GM23338 (cell line): Measurements from ENCODE around the gene ADI1. TPM values are rescaled to one million over a fixed set of nuclear protein-coding genes. Genes with fewer than 3 reads are reported as not detected.
A peak's percentile ranks its signal among the peaks of the same experiment; 100 is the strongest.

Experiments
- ATAC-seq: fragments of 200-7000 bp; cut with Tn5 transposase; 3 replicates; pipeline ENCODE4 v1.9.1; 2020
- DNase-seq: peaks from one replicate; pipeline ENCODE4 v3.0.0-alpha.2; 2015; ENCODE audit warnings: low spot score
- H2AFZ ChIP-seq: fragments of 200-600 bp; sonication (generic); 2 replicates; pipeline ENCODE4 v1.8.0; 2016; ENCODE audit warnings: antibody characterized with exemption, mild to moderate bottlenecking, moderate library complexity
- H3F3A ChIP-seq: fragments of 200-600 bp; sonication (generic); replicated peaks from 2 replicates; pipeline ENCODE4 v1.8.0; 2017; ENCODE audit warnings: antibody characterized with exemption, mixed run types, low read depth
- H3K27ac ChIP-seq: fragments of 200-600 bp; sonication (generic); 2 replicates; pipeline ENCODE4 v1.6.1; 2016; ENCODE audit warnings: low read depth
- H3K27me3 ChIP-seq: fragments of 200-600 bp; sonication (generic); 2 replicates; pipeline ENCODE4 v1.8.0; 2016; ENCODE audit warnings: mild to moderate bottlenecking, mixed run types, moderate library complexity; ENCODE audit not compliant: insufficient read depth
- H3K36me3 ChIP-seq: fragments of 200-600 bp; sonication (generic); 2 replicates; pipeline ENCODE4 v1.8.0; 2016; ENCODE audit warnings: mild to moderate bottlenecking; ENCODE audit not compliant: insufficient read depth
- H3K4me1 ChIP-seq: fragments of 200-600 bp; sonication (generic); 2 replicates; pipeline ENCODE4 v1.8.0; 2016; ENCODE audit warnings: mild to moderate bottlenecking, moderate library complexity; ENCODE audit not compliant: insufficient read depth
- H3K4me2 ChIP-seq: fragments of 200-600 bp; sonication (generic); 2 replicates; pipeline ENCODE4 v1.7.1; 2017; ENCODE audit warnings: mixed run types
- H3K4me3 ChIP-seq: fragments of 200-600 bp; sonication (generic); 2 replicates; pipeline ENCODE4 v1.6.1; 2016; ENCODE audit warnings: mixed run types
- H3K79me2 ChIP-seq: fragments of 200-600 bp; sonication (generic); replicated peaks from 2 replicates; pipeline ENCODE4 v1.8.0; 2017; ENCODE audit warnings: mild to moderate bottlenecking; ENCODE audit not compliant: insufficient read depth
- H3K9me2 ChIP-seq: fragments of 200-600 bp; sonication (generic); 2 replicates; pipeline ENCODE4 v1.8.0; 2017; ENCODE audit not compliant: insufficient read depth
- H4K20me1 ChIP-seq: fragments of 200-600 bp; sonication (generic); replicated peaks from 2 replicates; pipeline ENCODE4 v1.8.0; 2017; ENCODE audit warnings: mild to moderate bottlenecking; ENCODE audit not compliant: insufficient read depth
- H3K27ac Mint-ChIP-seq: 2 replicates; pipeline ENCODE4 v1.8.0; 2020; ENCODE audit warnings: inconsistent platforms, mild to moderate bottlenecking, moderate library complexity, mixed read lengths
- H3K27me3 Mint-ChIP-seq: 3 replicates; pipeline ENCODE4 v1.8.0; 2022; ENCODE audit warnings: low read depth, mild to moderate bottlenecking, moderate library complexity, mixed read lengths, inconsistent platforms; ENCODE audit not compliant: insufficient read depth, poor library complexity
- H3K36me3 Mint-ChIP-seq: 3 replicates; pipeline ENCODE4 v1.8.0; 2021; ENCODE audit warnings: low read depth, mild to moderate bottlenecking, inconsistent platforms, moderate library complexity, mixed read lengths
- H3K4me1 Mint-ChIP-seq: 3 replicates; pipeline ENCODE4 v1.8.0; 2020; ENCODE audit warnings: mild to moderate bottlenecking, inconsistent platforms, mixed read lengths
- H3K4me3 Mint-ChIP-seq: 3 replicates; pipeline ENCODE4 v1.8.0; 2021; ENCODE audit warnings: moderate library complexity, mild to moderate bottlenecking, inconsistent platforms, mixed read lengths
- H3K9me3 Mint-ChIP-seq: 3 replicates; pipeline ENCODE4 v1.8.0; 2020; ENCODE audit warnings: moderate library complexity, mild to moderate bottlenecking, inconsistent platforms, mixed read lengths
- CREB1 ChIP-seq: fragments of 250-450 bp; sonication (Bioruptor Pico); IDR thresholded peaks from 2 replicates; pipeline ENCODE4 v1.5.0; 2020; ENCODE audit warnings: low read depth, mild to moderate bottlenecking, moderate library complexity
- CTCF ChIP-seq, 2 experiments: fragments of 200-600 bp in 1 of 2; sonication (generic) in 1 of 2; conservative IDR thresholded peaks; 2 replicates each; pipeline versions ENCODE4 v1.5.1 to v1.6.1; 2016 to 2017; ENCODE audit warnings: antibody characterized with exemption in 2 of 2, low read depth in 2 of 2, mild to moderate bottlenecking in 2 of 2, moderate library complexity in 1 of 2
- ETS1 ChIP-seq: IDR thresholded peaks from 2 replicates; pipeline ENCODE4 v1.6.1; 2016; ENCODE audit warnings: antibody characterized with exemption
- EZH2 ChIP-seq: fragments of 200-600 bp; sonication (generic); IDR thresholded peaks from one replicate; pipeline ENCODE4 v1.8.0; 2017; ENCODE audit warnings: antibody characterized with exemption, mild to moderate bottlenecking, low read depth; ENCODE audit not compliant: unreplicated experiment
- EZH2phosphoT487 ChIP-seq: fragments of 200-600 bp; sonication (generic); IDR thresholded peaks from one replicate; pipeline ENCODE4 v1.8.1; 2018; ENCODE audit warnings: antibody characterized with exemption; ENCODE audit not compliant: unreplicated experiment
- JUNB ChIP-seq: IDR thresholded peaks from one replicate; pipeline ENCODE4 v1.6.1; 2016; ENCODE audit warnings: antibody characterized with exemption; ENCODE audit not compliant: unreplicated experiment
- NANOG ChIP-seq: IDR thresholded peaks from 2 replicates; pipeline ENCODE4 v1.6.1; 2016; ENCODE audit warnings: antibody characterized with exemption, borderline replicate concordance
- POLR2AphosphoS5 ChIP-seq: IDR thresholded peaks from 2 replicates; pipeline ENCODE4 v1.6.1; 2016; ENCODE audit warnings: antibody characterized with exemption, low read depth
- REST ChIP-seq: IDR thresholded peaks from one replicate; pipeline ENCODE4 v1.6.1; 2018; ENCODE audit warnings: antibody characterized with exemption; ENCODE audit not compliant: unreplicated experiment
- STAT1 ChIP-seq: IDR thresholded peaks from one replicate; pipeline ENCODE4 v1.6.1; 2016; ENCODE audit warnings: antibody characterized with exemption; ENCODE audit not compliant: unreplicated experiment
- ZNF114 ChIP-seq: fragments of 250-450 bp; sonication (Bioruptor Pico); IDR thresholded peaks from 2 replicates; pipeline ENCODE4 v1.5.0; 2020; ENCODE audit warnings: mild to moderate bottlenecking, moderate library complexity
- ZNF331 ChIP-seq: fragments of 250-450 bp; sonication (Bioruptor Pico); IDR thresholded peaks from 2 replicates; pipeline ENCODE4 v1.5.0; 2020; ENCODE audit warnings: low read depth, mild to moderate bottlenecking, moderate library complexity
- ZNF462 ChIP-seq: fragments of 250-450 bp; sonication (Bioruptor Pico); IDR thresholded peaks from 2 replicates; pipeline ENCODE4 v1.5.0; 2020; ENCODE audit warnings: mild to moderate bottlenecking, moderate library complexity
- polyA plus RNA-seq: library from polyadenylated mRNA; unstranded; fragments of >200 nt; fragmentation: Nextera tagmentation; extraction: Ambion mirVana; gene quantifications from 2 replicates; pipeline ENCODE4 v1.2.1, GENCODE V29; 2016
- total RNA-seq: library from RNA; depleted of rRNA; stranded (reverse); fragments of >200 nt; shearing (Covaris generic); gene quantifications from 2 replicates; pipeline ENCODE4 v1.2.3, GENCODE V29; 2014

Gene ADI1
- total and polyA plus RNA-seq, 2 experiments from 2014 or later = 16.3 to 31.9 TPM

- no peaks in the 10 kb centered on the region for H3K9me2 ChIP-seq
- peaks cover 67% of the 10 kb centered on the region for H3K79me2 ChIP-seq
- H3K4me1 ChIP-seq = peaks cover 10% of the 10 kb centered on the region
- peak overlapping the region; percentile 87 for H3K4me3 ChIP-seq
- 0 out of 2 replicates have a peak overlapping the region, but pooled peaks have one; percentile 16 for H2AFZ ChIP-seq
- peak overlapping the region; percentile 96 for H3K27ac Mint-ChIP-seq
- TF ChIP-seq JUNB = no peak
- TF ChIP-seq EZH2phosphoT487 = no peak
- no peak for TF ChIP-seq EZH2
- TF ChIP-seq ZNF331 (CRISPR knock-in tag) = no peak
- TF ChIP-seq ETS1 = no peak
- TF ChIP-seq CTCF (conservative IDR thresholded peaks at IDR 0.05; ENCODE audit: low read depth in 2 of 2) = no peak
- TF ChIP-seq REST = no peak
- TF ChIP-seq CREB1 (CRISPR knock-in tag) = no peak
- no peak for TF ChIP-seq ZNF114 (CRISPR knock-in tag)
- no peak for TF ChIP-seq STAT1
- TF ChIP-seq ZNF462 (CRISPR knock-in tag) = no peak
- TF ChIP-seq POLR2AphosphoS5 = no peak
- no peak for TF ChIP-seq NANOG
- H3K9me3 Mint-ChIP-seq = no peaks in the 10 kb centered on the region
- H3K4me1 Mint-ChIP-seq = peaks cover 6% of the 10 kb centered on the region
- ATAC-seq (peak; percentile 34), DNase-seq (no peak)
- H3K36me3 Mint-ChIP-seq = peaks cover 65% of the 10 kb centered on the region
- H3K4me2 ChIP-seq = peak overlapping the region; percentile 89
- H3F3A ChIP-seq = peaks cover 9% of the 10 kb centered on the region; the same call in 1 of the 2 replicates
- H3K27me3 Mint-ChIP-seq = peaks cover 5% of the 10 kb centered on the region
- H3K36me3 ChIP-seq = peaks cover 44% of the 10 kb centered on the region
- peak overlapping the region; percentile 91 for H3K4me3 Mint-ChIP-seq
- H4K20me1 ChIP-seq = peaks cover 18% of the 10 kb centered on the region; the same call in 1 of the 2 replicates
- H3K27ac ChIP-seq = peak overlapping the region; percentile 95
- H3K27me3 ChIP-seq = no peaks in the 10 kb centered on the region
Measured at GRCh38 chr2:3557639-3558204, 38.4 kb upstream of the ADI1 start.
